Measurements from ENCODE around the gene TNFRSF1B.
A peak's percentile ranks its signal among the peaks of the same experiment; 100 is the strongest.

DNA sequence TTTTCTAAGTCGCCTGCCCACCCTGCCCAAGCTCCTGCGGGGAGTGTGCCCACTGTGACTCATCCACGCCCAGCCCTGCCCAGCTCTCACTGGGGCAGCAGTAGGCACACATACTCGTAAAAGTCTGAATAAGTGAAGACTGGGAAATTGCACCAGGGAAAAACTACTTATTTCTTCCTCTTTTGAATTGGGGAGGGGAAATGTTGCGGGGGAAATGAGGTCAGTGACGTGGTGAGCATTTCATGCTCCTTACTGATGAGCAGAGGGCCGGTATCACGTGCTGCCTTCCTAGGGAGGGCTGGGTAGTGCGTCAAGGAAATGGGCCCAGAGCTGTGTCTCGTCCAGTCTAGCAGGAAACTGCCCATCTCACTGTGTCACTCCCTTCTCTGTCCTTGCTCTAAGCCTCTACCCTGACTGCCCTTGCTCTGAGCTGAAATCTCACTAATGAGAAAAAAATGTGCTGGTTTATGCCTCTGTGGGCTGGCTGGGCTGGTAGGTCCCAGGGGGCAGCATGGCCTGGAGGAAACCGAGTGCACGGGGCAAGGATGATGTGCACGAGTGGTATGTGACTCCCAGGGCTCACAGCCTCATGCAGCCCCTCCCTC is 13.5 kb upstream of the TNFRSF1B start:
- TF ChIP-seq, protein P1, sequence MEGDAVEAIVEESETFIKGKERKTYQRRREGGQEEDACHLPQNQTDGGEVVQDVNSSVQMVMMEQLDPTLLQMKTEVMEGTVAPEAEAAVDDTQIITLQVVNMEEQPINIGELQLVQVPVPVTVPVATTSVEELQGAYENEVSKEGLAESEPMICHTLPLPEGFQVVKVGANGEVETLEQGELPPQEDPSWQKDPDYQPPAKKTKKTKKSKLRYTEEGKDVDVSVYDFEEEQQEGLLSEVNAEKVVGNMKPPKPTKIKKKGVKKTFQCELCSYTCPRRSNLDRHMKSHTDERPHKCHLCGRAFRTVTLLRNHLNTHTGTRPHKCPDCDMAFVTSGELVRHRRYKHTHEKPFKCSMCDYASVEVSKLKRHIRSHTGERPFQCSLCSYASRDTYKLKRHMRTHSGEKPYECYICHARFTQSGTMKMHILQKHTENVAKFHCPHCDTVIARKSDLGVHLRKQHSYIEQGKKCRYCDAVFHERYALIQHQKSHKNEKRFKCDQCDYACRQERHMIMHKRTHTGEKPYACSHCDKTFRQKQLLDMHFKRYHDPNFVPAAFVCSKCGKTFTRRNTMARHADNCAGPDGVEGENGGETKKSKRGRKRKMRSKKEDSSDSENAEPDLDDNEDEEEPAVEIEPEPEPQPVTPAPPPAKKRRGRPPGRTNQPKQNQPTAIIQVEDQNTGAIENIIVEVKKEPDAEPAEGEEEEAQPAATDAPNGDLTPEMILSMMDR (IDR thresholded peaks at IDR 0.05) = no peak
- TF ChIP-seq POLR2A (IDR thresholded peaks at IDR 0.05) = peak in 1 of 2 donors; percentile 24
- TF ChIP-seq EP300 (IDR thresholded peaks at IDR 0.05) = peak; percentile 80 to 82

Measured in tibial nerve (tissue), 4 donors.